Esophagus (tissue), 2 donors: ENCODE data around the gene GRAP. TPM values are rescaled to one million over a fixed set of nuclear protein-coding genes. Genes with fewer than 3 reads are reported as not detected.
A peak's percentile ranks its signal among the peaks of the same experiment; 100 is the strongest.
"Not testable (repeated sequence)": the region's sequence is repeated elsewhere in the genome, so short reads cannot be mapped to it uniquely, and the experiment has no call there.

Experiments
- H3K27ac ChIP-seq, 2 donors: one replicate each; pipeline ENCODE4 v1.5.1; 2013; ENCODE audit warnings: low read depth in 2 of 2, mild to moderate bottlenecking in 2 of 2, inconsistent platforms in 1 of 2, low read length in 1 of 2, moderate library complexity in 1 of 2
- H3K27me3 ChIP-seq, 2 donors: one replicate each; pipeline ENCODE4 v1.6.1; 2013; ENCODE audit warnings: low read length in 2 of 2, control low read depth in 1 of 2, mild to moderate bottlenecking in 1 of 2; ENCODE audit not compliant: insufficient read depth in 2 of 2, control insufficient read depth in 1 of 2
- H3K36me3 ChIP-seq, 2 donors: one replicate each; pipeline ENCODE4 v1.6.1; 2013; ENCODE audit warnings: low read length in 1 of 2; ENCODE audit not compliant: control insufficient read depth in 2 of 2, insufficient read depth in 2 of 2
- H3K4me1 ChIP-seq, 2 donors: one replicate each; pipeline ENCODE4 v1.6.1; 2013; ENCODE audit warnings: low read length in 1 of 2; ENCODE audit not compliant: control insufficient read depth in 2 of 2, insufficient read depth in 2 of 2
- H3K4me3 ChIP-seq, 2 donors: one replicate each; pipeline ENCODE4 v1.5.1; 2013; ENCODE audit warnings: low read length in 2 of 2, mild to moderate bottlenecking in 2 of 2, low read depth in 1 of 2, moderate library complexity in 1 of 2
- H3K9me3 ChIP-seq, 2 donors: one replicate each; pipeline ENCODE4 v1.6.1; 2013; ENCODE audit warnings: mild to moderate bottlenecking in 2 of 2, low read depth in 1 of 2, low read length in 1 of 2, moderate library complexity in 1 of 2; ENCODE audit not compliant: control insufficient read depth in 2 of 2, insufficient read depth in 1 of 2
- WGBS, 2 donors: extraction: QIAGEN DNeasy Blood & Tissue Kit; methylation state at CpG; one replicate each; pipeline ENCODE4 v1.1.7; 2013; 5-methylcytosine and 5-hydroxymethylcytosine counted together
- polyA plus RNA-seq, 2 donors: library from polyadenylated mRNA; stranded (reverse); fragments of 200-250 nt; gene quantifications; one replicate each; pipeline ENCODE4 v1.2.3, GENCODE V29; 2013
- donor health status: healthy with polysubstance abuse.
- donor health status: Bipolar disorder and iron deficiency.

GRAP gene
- polyA plus RNA-seq, result 1 to 10 TPM; 1.2 to 1.3 TPM

DNA sequence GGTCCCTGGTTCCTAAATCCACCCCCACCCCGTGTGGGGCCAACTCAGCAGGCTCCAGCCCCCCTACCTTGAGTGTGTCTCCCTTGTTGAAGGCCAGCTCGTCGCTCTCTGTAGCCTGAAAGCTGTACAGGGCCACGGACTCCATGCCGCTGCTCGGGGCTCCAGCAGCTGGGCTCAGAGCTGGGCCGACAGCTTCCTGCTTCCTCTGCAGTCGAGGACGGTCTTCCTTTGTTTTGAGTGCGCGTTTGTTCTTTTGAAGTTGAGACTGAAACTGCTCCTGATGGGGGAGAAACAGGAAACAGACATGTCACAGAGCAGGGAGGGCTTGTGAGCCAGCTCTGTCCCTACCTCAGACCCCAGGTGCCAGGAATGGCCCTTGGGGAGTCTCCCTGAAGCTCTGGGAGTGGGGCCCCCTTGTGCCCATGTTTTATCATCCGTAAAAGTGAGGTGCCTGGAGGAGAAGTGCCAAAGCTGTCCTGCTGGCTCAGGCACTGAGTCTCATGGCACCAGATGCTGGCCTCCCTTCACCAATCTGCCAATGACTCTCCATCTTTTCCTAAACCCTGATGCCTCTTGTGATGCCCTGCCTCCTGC lies at the start of gene GRAP:
GRAP (minus strand) TSS at position 176 of the 594 bp plus-strand sequence; CDS start at position 145, 31 bp downstream.
- H3K27me3 ChIP-seq, H3K4me1 ChIP-seq, H3K9me3 ChIP-seq, H3K27ac ChIP-seq, H3K4me3 ChIP-seq, H3K36me3 ChIP-seq: not testable (repeated sequence)
- no CpG with 5 or more reads among the region's 12 CpGs for WGBS, 2 donors

GRCh38 chr17:19093684-19094438 lies 47.1 kb upstream of the GRAP start:
- not testable (repeated sequence) for H3K36me3 ChIP-seq, H3K27me3 ChIP-seq, H3K27ac ChIP-seq, H3K9me3 ChIP-seq, H3K4me1 ChIP-seq, H3K4me3 ChIP-seq
- WGBS, 2 donors, result 81% methylated on average over 5 to 7 of the region's 15 CpGs

DNA sequence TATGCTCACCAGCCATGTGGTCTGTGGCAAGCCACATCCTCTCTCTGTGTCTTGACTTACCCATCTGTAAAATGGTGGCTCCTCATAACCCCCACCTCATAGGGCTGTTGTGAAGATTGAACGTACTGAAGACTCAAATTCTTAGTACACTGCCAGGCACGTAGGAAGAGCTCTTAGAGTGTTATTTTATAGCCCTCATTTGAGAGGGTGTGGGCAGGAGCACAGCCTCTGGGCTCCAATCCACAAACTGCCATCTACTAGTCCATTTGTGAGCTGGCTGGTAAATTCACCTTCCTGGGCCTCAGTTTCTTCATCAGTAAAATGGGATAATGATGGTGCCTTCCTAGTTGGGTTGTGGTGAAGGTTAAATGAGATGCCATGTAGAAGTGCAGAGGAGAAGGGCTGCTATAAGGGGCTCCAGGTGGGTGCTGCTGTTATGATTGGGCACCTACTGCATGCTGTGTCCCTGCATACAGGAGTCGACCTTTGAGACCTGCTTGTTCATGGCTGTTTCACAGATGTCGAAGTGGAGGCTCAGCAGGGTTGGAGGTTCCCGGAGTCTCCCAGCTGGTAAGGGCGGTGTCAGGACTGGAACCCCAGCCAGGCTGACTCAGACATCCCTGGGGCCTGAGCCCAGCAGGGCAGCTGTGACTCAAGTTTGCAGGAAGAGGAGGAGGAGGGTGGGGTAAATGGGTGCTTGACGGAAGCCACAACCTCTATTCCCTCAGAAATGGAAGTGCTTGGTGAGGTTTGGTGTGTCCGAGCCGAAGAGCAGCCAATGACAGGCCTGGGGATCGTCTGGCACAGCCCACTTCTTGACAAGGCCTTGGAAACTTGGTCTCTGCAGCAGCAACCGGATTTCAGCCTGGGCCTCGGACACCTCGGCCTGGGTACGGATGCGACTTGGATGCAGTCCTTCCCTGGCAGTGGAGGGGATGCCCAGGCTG lies 46.3 kb upstream of the GRAP start:
- H3K4me1 ChIP-seq, H3K27me3 ChIP-seq, H3K27ac ChIP-seq, H3K4me3 ChIP-seq, H3K36me3 ChIP-seq, H3K9me3 ChIP-seq: not testable (repeated sequence)
- WGBS, 2 donors, result 35 to 60% methylated on average over 7 to 12 of the region's 15 CpGs

- not testable (repeated sequence) for H3K36me3 ChIP-seq, H3K4me1 ChIP-seq, H3K27ac ChIP-seq, H3K27me3 ChIP-seq, H3K9me3 ChIP-seq, H3K4me3 ChIP-seq
- WGBS, 2 donors, result no CpG with 5 or more reads among the region's 13 CpGs
Measured at GRCh38 chr17:19090058-19090772, 43.5 kb upstream of the GRAP start.

GRCh38 chr17:19088804-19089685 lies 42.3 kb upstream of the GRAP start:
- H3K4me3 ChIP-seq, H3K36me3 ChIP-seq, H3K9me3 ChIP-seq, H3K4me1 ChIP-seq, H3K27me3 ChIP-seq: not testable (repeated sequence)
- WGBS, 2 donors, result 1% methylated on average over 12 of the region's 77 CpGs; no CpG with 5 or more reads in 1 of the 2 donors
- H3K27ac ChIP-seq, result peak overlapping the region in 1 of 2 donors; percentile 31

DNA sequence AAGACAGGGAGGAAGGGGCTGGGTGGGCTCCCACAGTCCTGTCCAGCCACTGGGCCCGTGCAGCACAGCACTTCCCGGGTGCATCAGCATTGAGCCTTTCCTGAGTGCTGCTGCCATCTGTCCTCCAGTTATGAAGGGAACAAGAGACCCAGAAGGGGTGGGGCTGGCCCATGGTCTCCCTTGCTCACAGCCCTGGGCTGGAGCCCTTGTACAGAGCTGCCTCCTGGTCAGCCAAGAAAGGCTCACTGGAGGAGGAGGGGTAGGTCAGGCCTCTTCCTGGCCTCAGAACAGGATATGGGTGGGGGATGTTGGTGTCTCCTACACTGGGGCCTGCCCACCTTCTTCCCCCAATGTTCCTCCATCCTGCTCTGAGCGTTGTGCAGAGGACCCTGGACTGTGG lies 30.6 kb upstream of the GRAP start:
- not testable (repeated sequence) for H3K9me3 ChIP-seq, H3K27ac ChIP-seq, H3K4me1 ChIP-seq, H3K27me3 ChIP-seq, H3K36me3 ChIP-seq, H3K4me3 ChIP-seq
- no CpG with 5 or more reads among the region's 3 CpGs for WGBS, 2 donors

- not testable (repeated sequence) for H3K27ac ChIP-seq, H3K4me3 ChIP-seq, H3K27me3 ChIP-seq, H3K36me3 ChIP-seq, H3K4me1 ChIP-seq, H3K9me3 ChIP-seq
- 36 to 38% methylated on average over 10 of the region's 31 CpGs for WGBS, 2 donors
Measured at GRCh38 chr17:19076398-19077192, 29.8 kb upstream of the GRAP start.

GRCh38 chr17:19070318-19071168 lies 23.8 kb upstream of the GRAP start:
- not testable (repeated sequence) for H3K27me3 ChIP-seq, H3K4me3 ChIP-seq, H3K9me3 ChIP-seq, H3K27ac ChIP-seq, H3K36me3 ChIP-seq, H3K4me1 ChIP-seq
- no CpG with 5 or more reads among the region's 34 CpGs for WGBS, 2 donors
